HL-60 (cell line): Measurements from ENCODE around the gene TOP1.

ENCODE experiments used
- DNase-seq, 2 experiments: peaks; one replicate each; pipeline ENCODE4 v3.0.0-alpha.2; 2010 to 2020; ENCODE audit warnings: low read depth in 1 of 2, low spot score in 1 of 2
- H3K27ac ChIP-seq: fragments of 250-450 bp; sonication (Bioruptor Pico); replicated peaks from 2 replicates; pipeline ENCODE4 v1.5.1; 2020; ENCODE audit warnings: mild to moderate bottlenecking, moderate library complexity
- H3K27me3 ChIP-seq: fragments of 250-450 bp; sonication (Bioruptor Pico); 2 replicates; pipeline ENCODE4 v1.5.1; 2021; ENCODE audit warnings: mild to moderate bottlenecking, moderate library complexity; ENCODE audit not compliant: insufficient read depth, poor library complexity, severe bottlenecking
- H3K4me3 ChIP-seq: replicated peaks from 2 replicates; pipeline ENCODE4 v1.5.1; 2011; ENCODE audit warnings: mild to moderate bottlenecking, control low read depth, low read length; ENCODE audit not compliant: insufficient read depth
- GABPA ChIP-seq: IDR thresholded peaks from 2 replicates; pipeline ENCODE4 v1.6.1; 2012; ENCODE audit warnings: low read depth
- POLR2AphosphoS5 ChIP-seq: IDR thresholded peaks from 2 replicates; pipeline ENCODE4 v1.6.1; 2012; ENCODE audit warnings: low read depth
- SPI1 ChIP-seq: IDR thresholded peaks from 2 replicates; pipeline ENCODE4 v1.6.1; 2012; ENCODE audit warnings: low read depth, mild to moderate bottlenecking, borderline replicate concordance
- TF ChIP-seq, protein P1 (sequence below): IDR thresholded peaks from one replicate; pipeline ENCODE4 v1.5.1; 2011; ENCODE audit warnings: low read length, control low read depth, inconsistent platforms; ENCODE audit not compliant: insufficient read depth
- TF ChIP-seq, protein P2 (sequence below): IDR thresholded peaks from 2 replicates; pipeline ENCODE4 v1.6.1; 2012; ENCODE audit warnings: low read depth; ENCODE audit not compliant: insufficient replicate concordance

The TOP1 gene

GRCh38 chr20:41155261-41155660 lies 126.6 kb downstream of the TOP1 start:
- H3K27me3 ChIP-seq = peaks cover 6% of the 10 kb centered on the region
- no peak for TF ChIP-seq GABPA
- TF ChIP-seq, protein P1, sequence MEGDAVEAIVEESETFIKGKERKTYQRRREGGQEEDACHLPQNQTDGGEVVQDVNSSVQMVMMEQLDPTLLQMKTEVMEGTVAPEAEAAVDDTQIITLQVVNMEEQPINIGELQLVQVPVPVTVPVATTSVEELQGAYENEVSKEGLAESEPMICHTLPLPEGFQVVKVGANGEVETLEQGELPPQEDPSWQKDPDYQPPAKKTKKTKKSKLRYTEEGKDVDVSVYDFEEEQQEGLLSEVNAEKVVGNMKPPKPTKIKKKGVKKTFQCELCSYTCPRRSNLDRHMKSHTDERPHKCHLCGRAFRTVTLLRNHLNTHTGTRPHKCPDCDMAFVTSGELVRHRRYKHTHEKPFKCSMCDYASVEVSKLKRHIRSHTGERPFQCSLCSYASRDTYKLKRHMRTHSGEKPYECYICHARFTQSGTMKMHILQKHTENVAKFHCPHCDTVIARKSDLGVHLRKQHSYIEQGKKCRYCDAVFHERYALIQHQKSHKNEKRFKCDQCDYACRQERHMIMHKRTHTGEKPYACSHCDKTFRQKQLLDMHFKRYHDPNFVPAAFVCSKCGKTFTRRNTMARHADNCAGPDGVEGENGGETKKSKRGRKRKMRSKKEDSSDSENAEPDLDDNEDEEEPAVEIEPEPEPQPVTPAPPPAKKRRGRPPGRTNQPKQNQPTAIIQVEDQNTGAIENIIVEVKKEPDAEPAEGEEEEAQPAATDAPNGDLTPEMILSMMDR = no peak
- TF ChIP-seq, protein P2, sequence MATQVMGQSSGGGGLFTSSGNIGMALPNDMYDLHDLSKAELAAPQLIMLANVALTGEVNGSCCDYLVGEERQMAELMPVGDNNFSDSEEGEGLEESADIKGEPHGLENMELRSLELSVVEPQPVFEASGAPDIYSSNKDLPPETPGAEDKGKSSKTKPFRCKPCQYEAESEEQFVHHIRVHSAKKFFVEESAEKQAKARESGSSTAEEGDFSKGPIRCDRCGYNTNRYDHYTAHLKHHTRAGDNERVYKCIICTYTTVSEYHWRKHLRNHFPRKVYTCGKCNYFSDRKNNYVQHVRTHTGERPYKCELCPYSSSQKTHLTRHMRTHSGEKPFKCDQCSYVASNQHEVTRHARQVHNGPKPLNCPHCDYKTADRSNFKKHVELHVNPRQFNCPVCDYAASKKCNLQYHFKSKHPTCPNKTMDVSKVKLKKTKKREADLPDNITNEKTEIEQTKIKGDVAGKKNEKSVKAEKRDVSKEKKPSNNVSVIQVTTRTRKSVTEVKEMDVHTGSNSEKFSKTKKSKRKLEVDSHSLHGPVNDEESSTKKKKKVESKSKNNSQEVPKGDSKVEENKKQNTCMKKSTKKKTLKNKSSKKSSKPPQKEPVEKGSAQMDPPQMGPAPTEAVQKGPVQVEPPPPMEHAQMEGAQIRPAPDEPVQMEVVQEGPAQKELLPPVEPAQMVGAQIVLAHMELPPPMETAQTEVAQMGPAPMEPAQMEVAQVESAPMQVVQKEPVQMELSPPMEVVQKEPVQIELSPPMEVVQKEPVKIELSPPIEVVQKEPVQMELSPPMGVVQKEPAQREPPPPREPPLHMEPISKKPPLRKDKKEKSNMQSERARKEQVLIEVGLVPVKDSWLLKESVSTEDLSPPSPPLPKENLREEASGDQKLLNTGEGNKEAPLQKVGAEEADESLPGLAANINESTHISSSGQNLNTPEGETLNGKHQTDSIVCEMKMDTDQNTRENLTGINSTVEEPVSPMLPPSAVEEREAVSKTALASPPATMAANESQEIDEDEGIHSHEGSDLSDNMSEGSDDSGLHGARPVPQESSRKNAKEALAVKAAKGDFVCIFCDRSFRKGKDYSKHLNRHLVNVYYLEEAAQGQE = no peak
- TF ChIP-seq POLR2AphosphoS5 = no peak
- no peak for TF ChIP-seq SPI1
- no peak for DNase-seq
- H3K4me3 ChIP-seq = no peak overlapping the region
- no peak overlapping the region for H3K27ac ChIP-seq

DNA sequence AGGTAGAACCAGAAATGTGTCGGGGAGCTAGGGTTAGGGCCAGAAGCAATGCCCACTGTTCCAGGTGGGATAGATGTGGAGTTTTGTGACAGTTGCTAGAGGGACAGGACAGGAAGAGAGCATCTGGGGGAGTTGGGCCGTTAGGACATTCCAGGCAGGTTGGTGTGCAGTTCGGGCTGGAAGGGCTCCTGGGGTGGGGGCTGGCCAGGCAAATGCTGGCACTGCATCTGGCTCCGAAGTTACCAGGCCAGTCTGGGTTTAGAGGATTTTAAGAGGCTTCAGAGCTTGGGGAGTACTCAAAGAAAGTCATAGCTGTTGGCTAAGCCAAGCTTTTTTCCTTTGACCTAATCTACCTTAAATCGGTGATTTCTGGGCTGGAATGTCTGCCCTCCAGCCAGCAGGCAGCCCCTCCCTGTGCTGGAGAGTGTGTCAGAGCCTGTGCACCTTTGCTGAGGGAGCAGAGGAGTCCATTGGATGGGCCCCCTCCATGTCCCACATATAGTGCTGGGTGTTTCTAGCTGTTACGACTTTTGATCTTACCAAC lies 129.5 kb downstream of the TOP1 start:
- Histone ChIP-seq H3K27ac (no peak overlapping the region), H3K27me3 (peaks cover 6% of the 10 kb centered on the region), H3K4me3 (no peak overlapping the region)
- no peak for TF ChIP-seq POLR2AphosphoS5
- TF ChIP-seq, protein P2 = no peak
- TF ChIP-seq SPI1 = no peak
- no peak for TF ChIP-seq GABPA
- TF ChIP-seq, protein P1 = no peak
- DNase-seq = no peak

DNA sequence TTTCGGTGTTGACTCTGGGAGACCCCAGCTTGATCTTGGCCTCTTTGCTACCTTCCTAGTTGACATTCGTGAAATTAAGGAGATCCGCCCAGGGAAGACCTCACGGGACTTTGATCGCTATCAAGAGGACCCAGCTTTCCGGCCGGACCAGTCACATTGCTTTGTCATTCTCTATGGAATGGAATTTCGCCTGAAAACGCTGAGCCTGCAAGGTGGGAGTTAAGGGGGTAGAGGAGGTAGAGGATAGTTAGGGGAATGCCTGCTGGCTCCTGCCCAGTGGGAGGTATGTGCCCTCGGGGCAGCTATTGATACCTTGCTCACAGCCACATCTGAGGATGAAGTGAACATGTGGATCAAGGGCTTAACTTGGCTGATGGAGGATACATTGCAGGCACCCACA lies 130.9 kb downstream of the TOP1 start:
- DNase-seq = no peak
- H3K4me3 ChIP-seq = no peak overlapping the region
- peaks cover 6% of the 10 kb centered on the region for H3K27me3 ChIP-seq
- TF ChIP-seq, protein P2 = no peak
- no peak for TF ChIP-seq POLR2AphosphoS5
- no peak for TF ChIP-seq GABPA
- TF ChIP-seq SPI1 = no peak
- H3K27ac ChIP-seq = no peak overlapping the region
